ENCODE results near the gene ARHGAP6. TPM values are rescaled to one million over a fixed set of nuclear protein-coding genes. Genes with fewer than 3 reads are reported as not detected.

Gene ARHGAP6
- total and polyA plus RNA-seq, 9 donors: 14.1 to 32.9 (median 20.3) TPM

- no peaks in the 10 kb centered on the region for H3K27me3 ChIP-seq
- TF ChIP-seq POLR2A (IDR thresholded peaks at IDR 0.05): no peak
- no peak for TF ChIP-seq CTCF (IDR thresholded peaks at IDR 0.05)
- no peak for TF ChIP-seq EP300 (IDR thresholded peaks at IDR 0.05)
- intact Hi-C loops (cut with DNase I): no loop called here
- DNase-seq: no peak
- H3K27ac ChIP-seq: no peak overlapping the region
- 65 to 70% (median 66%) methylated on average over 10 of the region's 10 CpGs for WGBS, 3 donors
- H3K9me3 ChIP-seq: no peaks in the 10 kb centered on the region
- no peaks in the 10 kb centered on the region for H3K36me3 ChIP-seq
- H3K4me1 ChIP-seq (ENCODE audit: insufficient read depth): no peaks in the 10 kb centered on the region
- no peak overlapping the region for H3K4me3 ChIP-seq
Measured at GRCh38 chrX:11412715-11413623, 252.8 kb downstream of the ARHGAP6 start.

GRCh38 chrX:11409957-11410356, 255.8 kb downstream of the ARHGAP6 start:
- WGBS, 3 donors: 73 to 79% (median 78%) methylated on average over 3 of the region's 3 CpGs
- H3K4me1 ChIP-seq (ENCODE audit: insufficient read depth): no peaks in the 10 kb centered on the region
- H3K27ac ChIP-seq: no peak overlapping the region
- TF ChIP-seq CTCF (IDR thresholded peaks at IDR 0.05) (no peak), POLR2A (IDR thresholded peaks at IDR 0.05) (no peak), EP300 (IDR thresholded peaks at IDR 0.05) (no peak)
- no peaks in the 10 kb centered on the region for H3K36me3 ChIP-seq
- H3K27me3 ChIP-seq: no peaks in the 10 kb centered on the region
- H3K9me3 ChIP-seq: no peaks in the 10 kb centered on the region
- no peak overlapping the region for H3K4me3 ChIP-seq
- intact Hi-C loops (cut with DNase I): no loop called here
- no peak for DNase-seq

GRCh38 chrX:11408783-11409182, 256.9 kb downstream of the ARHGAP6 start:
- H3K4me3 ChIP-seq: no peak overlapping the region
- TF ChIP-seq EP300 (IDR thresholded peaks at IDR 0.05): no peak
- no peak for TF ChIP-seq CTCF (IDR thresholded peaks at IDR 0.05)
- no peak for TF ChIP-seq POLR2A (IDR thresholded peaks at IDR 0.05)
- DNase-seq: no peak
- no peaks in the 10 kb centered on the region for H3K4me1 ChIP-seq (ENCODE audit: insufficient read depth)
- intact Hi-C loops (cut with DNase I): no loop called here
- no peaks in the 10 kb centered on the region for H3K27me3 ChIP-seq
- 68 to 86% (median 78%) methylated on average over 3 of the region's 3 CpGs for WGBS, 3 donors
- H3K27ac ChIP-seq: no peak overlapping the region
- no peaks in the 10 kb centered on the region for H3K36me3 ChIP-seq
- no peaks in the 10 kb centered on the region for H3K9me3 ChIP-seq

GRCh38 chrX:11408109-11408405, 257.7 kb downstream of the ARHGAP6 start:
- TF ChIP-seq CTCF (IDR thresholded peaks at IDR 0.05) (no peak), EP300 (IDR thresholded peaks at IDR 0.05) (no peak), POLR2A (IDR thresholded peaks at IDR 0.05) (no peak)
- H3K36me3 ChIP-seq: no peaks in the 10 kb centered on the region
- 68 to 80% (median 72%) methylated on average over 5 of the region's 5 CpGs for WGBS, 3 donors

More at GRCh38 chrX:11408109-11408405, 257.7 kb downstream of the ARHGAP6 start:
- H3K4me3 ChIP-seq: no peak overlapping the region
- DNase-seq: no peak
- H3K27ac ChIP-seq: no peak overlapping the region
- H3K4me1 ChIP-seq (ENCODE audit: insufficient read depth): no peaks in the 10 kb centered on the region
- intact Hi-C loops (cut with DNase I): no loop called here
- no peaks in the 10 kb centered on the region for H3K27me3 ChIP-seq
- no peaks in the 10 kb centered on the region for H3K9me3 ChIP-seq

Measured in ovary (tissue), 9 donors.